Embryonic facial prominence (tissue), 1 donor: ENCODE measurements around the gene CCDC9.

Experiments
- DNase-seq: peaks from one replicate; pipeline ENCODE4 v3.0.0-alpha.2; 2016; ENCODE audit errors: extremely low spot score

CCDC9 gene

DNA sequence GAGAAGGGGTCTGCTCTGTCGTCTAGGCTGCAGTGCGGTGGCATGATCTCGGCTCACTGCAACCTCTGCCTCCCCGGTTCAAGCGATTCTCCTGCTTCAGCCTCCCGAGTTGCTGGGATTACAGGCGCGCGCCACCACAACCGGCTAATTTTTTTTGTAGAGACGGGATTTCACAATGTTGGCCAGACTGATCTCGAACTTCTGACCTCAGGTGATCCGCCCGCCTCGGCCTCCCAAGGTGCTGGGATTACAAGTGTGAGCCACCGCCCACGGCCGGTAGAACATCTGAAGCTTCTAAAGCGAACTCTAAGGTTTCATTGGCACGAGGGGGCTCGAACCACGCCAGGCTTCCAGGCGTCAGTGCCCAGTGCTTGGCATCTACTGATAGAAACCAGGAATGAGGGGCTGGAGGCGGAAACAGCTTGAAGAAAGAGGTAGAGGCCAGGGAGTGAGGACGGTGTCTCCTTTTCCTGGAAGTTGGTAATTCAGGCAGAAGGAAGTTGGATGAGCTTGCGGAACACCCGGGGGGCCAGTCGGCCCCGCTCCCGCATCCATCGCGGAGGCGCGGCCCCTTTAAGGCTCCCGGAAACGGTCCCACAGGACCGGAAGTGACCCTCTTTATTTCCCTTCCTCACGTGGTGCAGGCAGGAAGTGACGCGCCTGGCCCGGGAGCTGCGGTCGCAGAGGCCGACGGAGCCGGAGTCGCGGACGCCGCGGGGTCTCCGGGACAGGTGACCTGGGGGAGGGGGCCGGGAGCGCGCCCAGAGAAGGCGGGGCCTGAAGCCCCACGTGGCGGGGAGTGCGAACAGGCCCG is at the start of gene CCDC9:
CCDC9 (plus strand) TSS at position 647 of the 814 bp plus-strand sequence. CDS start 1,876 bp downstream, outside the sequence.
- peak; percentile 95 for DNase-seq

DNA sequence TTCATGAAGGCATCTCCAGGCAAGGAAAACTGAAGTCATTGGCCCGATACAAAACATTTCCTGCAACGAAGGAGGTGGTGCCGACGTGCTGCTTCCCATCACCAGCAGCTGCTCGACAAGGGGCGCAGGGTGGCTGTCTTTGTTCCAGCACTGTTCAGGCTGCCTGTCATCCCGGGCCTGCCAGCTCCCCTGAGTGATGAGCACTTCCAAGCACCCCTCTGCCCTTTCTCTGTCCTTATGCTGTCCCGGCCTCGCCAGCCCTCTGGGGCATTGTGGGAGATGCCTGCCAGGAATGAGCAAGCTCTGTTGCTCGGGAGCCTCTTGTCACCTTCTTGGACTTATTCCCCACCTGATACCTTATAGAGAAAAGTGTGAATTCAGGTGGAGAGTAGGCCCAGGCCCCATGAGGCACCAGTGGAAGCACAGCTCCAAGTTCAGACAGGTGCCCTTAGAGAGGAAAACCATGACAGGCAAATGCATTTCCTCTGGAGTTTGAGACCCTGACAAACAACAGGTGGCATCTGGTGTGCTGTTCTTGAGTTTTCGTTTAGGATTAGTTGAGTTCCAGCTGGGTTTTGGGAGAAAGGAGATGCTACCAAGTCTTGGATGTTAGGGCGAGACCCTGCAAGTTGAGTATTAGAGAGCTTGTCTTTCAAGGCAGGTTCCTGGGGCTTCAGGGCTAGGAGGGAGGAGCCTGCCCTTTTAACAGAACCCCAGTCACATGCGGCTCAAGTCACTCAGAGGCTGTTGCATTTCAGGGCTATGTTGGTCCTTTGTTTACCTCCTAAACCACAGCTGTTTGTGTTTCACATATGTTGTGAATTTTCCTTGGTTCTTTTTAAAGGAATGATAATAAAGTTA is 46.8 kb upstream of the CCDC9 start:
- no peak for DNase-seq

DNA sequence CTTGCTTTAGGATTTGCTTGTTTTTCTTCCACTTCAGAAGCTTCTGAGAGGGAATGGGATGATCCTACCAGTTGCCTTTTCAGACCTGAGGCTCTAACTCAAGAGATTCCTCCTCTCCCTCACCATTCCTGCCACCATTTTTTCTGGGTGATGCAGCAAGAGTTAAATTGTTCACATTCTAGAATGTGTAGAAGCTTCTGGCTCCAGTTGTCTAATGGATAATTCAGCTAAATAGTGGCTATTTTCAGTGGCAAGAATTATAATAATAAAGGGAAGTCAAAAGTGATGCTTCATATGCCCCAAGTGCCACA is 46.2 kb upstream of the CCDC9 start:
- DNase-seq, result no peak

DNA sequence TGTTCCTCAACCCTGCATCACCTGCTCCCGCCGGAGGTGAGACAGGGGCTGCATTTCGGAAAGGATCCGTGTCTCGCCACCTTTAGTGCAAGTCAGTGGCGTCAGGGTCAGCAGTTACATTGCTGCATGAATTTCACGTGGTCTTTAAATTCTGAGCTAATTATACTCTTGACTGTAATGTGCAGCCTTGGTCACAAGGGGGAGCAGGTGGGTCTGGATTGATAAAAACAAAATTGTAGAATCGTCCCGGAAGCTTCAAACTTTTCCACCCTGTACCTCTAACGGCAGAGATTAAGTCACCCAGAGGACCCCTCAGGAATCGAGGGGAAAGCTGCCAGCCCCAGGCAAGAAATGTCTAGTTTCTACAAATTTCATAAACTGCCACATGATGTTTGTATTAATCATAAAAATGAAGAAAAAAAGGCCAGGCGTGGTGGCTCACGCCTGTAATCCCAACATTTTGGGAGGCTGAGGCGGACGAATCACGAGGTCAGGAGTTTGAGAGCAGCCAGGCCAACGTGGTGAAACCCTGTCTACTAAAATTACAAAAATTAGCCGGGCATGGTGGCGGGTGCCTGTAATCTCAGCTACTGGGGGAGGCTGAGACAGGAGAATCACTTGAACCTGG is 45.5 kb upstream of the CCDC9 start:
- DNase-seq, result no peak

DNA sequence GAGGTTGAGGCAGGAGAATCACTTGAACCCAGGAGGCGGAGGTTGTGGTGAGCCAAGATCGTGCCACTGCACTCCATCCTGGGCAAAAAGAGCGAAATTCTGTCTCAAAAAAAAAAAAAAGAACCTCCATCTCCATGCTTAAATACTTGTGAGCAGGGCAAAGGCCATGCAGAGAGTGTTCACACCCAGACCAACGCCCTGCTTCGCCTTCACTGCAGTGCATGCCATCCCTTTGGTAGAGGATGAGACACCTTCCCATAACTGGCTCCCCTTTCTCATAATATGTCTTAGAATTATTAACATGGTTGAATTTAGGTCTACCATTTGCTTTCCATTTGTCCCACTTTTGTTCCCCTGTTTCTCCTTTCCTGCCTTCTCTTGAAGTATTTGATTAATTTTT is 40.7 kb upstream of the CCDC9 start:
- DNase-seq, result no peak

DNA sequence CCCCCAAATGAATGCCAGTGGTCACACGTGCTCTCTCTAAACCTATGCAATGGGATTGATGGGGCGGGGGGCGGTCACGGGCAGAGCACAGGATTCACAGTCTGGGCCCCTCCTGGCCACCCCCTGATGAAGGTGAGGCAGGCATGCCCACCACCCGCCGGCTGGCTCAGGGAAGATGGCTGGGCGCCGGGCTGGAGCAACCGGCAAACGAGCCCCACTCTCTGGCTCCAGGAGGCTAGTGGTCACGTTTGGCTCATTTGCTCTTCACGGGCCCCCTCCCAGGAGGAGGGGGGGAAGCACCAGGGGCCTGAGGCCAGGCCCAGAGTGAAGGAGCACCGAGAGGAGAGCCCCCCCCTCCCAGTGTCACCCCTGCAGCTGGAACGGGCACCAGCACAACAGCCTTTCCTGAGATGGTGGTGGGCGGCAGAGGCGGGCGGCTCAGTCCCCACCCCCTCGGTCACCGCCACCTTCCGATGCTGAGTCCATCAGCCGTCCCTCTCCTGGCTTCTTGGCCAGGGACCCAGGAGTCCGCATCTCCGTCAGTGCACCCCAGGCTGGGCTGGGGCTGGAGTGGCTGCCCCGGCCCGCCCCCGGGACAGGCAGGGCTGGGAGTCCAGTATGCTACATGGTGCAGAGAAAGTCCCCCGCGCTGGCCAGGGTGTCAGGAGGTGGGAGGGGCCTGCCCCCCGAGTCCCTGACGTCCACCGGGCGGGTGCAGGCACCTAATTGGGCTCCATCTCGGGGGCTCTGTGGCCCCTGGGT is 35.1 kb upstream of the CCDC9 start:
- DNase-seq, result no peak

DNA sequence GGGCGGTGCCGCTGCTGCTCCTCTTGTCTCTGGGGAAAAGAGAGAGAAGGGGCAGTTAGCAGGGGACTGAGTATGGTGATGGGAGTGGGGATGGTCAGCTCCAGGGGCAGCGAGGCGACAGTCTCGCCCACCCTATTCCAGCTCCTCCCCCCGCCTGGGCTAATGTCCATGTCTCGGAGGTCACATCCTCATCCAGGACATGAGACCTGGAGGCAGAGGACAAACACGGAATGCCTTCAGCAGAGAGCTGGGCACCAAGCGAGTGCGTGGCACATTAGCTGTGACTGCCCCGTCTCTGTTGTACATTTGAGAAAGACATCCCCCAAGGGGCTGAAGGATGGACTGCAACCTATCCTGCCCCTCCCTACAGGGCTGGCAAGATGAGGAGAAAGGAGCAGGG is 34.4 kb upstream of the CCDC9 start:
- DNase-seq, result no peak

DNA sequence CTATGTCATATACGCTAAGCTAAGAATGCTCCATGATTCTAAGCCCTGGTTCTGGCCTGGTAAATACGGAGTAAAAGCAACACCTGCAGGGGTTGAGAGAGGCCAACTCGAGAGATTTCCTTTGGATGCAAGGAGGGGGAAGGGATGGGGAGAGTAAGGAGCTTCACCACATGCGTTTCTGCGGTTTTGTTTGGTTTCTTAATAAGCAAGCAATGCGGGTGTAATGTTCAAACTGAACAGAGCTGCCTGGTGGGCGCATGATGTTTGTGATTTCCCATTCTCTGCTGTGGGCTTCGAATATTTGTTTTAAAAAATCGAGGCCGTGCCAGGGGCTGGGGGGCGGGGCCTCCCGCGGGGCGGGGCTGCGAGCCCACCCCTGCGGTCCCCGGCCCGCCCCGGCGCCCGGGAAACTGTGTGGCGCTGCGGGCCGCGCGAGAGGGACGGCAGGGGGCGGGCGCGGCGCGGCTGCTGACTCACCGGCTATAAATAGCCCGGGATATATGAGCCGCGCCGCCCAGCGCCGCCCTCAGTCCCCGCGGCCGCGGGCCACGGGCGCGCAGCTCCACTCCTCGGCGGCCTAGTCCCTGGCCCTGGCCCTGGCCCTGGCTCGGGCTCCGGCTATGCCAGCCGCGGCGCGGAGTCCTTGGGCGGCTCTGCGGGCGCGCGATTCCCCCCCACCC is 30.4 kb upstream of the CCDC9 start:
- DNase-seq, result peak; percentile 84

DNA sequence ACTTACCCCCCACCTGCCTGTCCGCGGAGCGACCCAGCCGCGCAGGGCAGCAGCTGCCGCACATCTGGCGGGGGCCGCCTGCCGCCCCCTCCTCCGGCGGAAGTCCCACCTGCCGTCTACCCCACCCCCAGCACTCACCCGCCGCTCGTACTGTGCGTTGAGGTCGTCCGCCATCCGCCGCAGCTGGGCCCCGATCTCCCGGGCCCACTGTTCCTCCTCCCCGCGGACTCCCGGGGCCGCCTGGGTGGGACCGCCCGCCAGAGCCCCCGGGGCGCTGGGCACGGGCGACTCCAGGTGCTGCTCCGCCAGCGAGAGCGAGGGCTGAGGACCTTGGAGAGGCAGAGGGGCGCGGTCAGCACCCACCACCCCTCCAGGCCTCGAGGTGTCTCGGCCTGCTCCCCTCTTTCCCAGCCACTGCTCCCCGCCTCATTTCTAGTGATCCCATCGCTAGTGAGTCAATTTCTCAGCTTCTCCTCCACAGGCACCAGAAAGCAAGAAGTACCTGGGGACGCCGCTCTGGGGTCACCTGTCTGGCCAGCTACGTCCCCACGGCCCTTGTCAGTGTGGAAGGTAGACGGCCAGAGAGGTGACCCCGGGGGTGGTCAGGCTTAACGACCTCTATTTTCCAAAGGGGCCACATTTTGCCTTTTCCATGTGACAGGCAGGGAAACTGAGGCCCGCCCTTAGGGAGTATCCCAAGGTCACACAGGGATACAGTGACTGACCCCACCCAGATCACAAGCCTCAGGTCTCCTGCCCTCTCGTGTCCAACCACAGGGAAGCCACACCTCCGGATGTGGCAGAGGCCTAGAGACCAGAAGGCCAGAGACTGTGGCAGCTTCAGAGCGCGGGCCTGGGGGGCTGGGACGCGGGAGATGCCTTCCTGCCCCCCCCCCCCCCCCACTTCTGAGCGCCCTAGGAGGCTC is 29.6 kb upstream of the CCDC9 start:
- no peak for DNase-seq

DNA sequence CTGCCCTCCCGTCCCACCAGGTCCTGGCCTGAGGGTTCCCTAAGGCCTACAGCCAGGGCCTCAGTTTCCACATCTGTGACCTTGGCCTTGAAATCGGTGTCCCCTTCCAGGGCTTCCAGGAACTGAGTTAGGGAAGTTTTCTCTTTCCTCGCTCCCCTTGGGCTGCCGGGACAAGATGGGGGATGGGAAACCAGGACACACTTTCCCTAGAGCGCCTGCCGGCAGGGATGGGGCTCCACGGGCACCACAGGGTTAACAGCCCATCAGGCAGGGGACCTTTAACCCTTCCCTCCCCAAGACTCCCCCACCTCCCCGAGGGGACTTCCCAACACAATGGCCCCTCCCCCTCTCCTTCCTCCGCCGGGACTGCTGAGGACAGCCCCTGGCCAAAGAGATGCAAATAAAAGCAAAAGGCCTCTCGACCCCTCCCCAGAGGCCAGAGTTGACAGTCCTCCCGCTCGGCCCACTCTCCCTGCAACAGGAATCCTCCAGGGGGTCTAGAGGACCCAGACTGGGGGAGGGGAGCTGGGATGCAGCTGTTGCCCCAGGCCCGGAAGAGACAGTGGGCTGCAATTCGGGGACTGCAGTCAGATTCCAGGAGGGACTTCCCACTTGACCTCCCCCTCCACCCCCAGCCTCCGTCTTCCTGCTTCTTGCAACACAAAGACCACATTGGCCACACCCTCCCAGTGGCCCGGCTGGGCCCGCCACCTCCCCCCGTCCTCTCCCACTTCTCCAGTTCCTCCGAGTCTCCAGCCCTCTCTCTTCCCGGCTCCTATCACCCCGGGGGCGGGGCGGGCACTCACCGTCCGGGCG is 28.8 kb upstream of the CCDC9 start:
- no peak for DNase-seq

DNA sequence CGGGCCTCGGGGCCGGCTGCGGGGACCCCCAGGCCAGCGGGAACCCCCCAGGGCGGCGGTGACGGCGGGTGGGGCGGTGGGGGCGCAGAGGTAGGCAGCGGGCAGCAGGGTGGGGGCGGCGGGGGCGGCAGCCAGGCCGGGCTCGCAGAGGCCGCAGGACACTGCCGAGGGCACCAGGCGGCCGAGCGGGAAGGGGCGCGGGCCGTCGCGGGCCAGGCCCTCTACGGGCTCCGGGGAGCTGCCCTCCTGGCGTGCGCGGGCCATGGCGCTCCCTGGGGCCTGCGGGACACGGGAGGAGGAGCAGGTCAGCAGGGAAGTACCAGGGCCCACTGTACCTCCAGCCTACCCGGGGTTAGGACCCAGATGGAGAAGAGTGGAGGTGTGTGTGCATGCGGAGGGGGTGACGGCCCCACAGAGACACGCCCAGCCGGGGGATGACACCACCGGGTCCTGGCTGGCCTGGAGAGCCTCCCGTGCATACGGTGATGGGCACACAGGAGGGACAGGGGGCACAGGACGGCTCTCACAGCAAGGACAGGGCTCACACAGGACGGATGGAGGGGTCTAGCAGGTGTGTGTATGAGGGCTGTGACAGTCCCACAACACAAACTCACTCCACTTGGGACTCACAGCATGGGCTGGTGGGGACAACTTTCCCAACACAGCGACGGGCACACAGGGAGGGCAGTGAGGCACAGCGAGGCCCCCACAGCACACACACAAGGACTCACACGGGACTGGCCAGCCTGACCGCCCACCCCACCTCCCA is 28.0 kb upstream of the CCDC9 start:
- no peak for DNase-seq

DNA sequence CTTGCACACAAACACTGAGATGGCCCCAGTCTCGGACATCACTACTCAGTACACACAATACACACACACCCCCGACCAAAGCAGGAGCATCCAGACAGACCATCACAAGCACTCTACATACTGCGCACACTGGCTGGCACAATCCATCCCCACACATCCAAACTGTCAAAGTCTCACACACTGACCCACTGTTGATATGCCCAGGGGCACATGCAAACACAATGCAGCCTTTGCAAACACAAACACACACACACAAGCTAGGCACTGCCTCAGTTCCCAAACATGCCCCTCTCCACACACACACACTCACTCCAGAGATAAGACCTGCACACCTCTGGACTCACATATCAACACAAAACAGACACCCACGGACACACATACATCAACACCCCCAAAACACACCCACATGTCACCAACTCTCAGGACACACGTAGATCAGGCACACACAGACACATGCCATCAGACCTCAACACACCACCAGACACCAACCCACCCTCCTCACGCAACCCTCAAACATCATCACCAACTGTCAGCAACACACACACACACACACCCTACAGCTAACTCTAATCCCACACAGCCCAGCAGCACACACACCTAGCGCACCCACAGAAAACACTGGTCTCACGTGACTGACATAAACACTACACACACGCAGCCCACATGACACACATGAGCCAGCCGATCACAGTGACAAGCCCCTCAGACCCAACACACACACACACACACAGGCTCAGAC is 27.2 kb upstream of the CCDC9 start:
- no peak for DNase-seq

DNA sequence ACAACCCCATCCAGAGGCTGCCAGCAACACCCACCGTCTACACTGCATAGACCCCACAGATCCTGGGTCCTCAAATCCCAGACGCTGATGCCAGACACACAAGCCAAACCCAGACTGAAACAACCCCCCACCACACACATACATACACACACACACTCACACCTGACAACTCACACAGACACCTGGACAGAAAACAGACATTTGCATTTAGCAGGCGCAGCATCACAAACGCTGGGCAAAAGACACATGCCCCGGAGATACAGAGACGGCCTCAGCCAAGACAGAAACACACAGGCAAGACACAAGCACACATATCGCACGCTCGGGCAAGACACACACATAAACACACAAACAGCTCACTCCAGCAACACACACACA is 26.7 kb upstream of the CCDC9 start:
- DNase-seq, result no peak

DNA sequence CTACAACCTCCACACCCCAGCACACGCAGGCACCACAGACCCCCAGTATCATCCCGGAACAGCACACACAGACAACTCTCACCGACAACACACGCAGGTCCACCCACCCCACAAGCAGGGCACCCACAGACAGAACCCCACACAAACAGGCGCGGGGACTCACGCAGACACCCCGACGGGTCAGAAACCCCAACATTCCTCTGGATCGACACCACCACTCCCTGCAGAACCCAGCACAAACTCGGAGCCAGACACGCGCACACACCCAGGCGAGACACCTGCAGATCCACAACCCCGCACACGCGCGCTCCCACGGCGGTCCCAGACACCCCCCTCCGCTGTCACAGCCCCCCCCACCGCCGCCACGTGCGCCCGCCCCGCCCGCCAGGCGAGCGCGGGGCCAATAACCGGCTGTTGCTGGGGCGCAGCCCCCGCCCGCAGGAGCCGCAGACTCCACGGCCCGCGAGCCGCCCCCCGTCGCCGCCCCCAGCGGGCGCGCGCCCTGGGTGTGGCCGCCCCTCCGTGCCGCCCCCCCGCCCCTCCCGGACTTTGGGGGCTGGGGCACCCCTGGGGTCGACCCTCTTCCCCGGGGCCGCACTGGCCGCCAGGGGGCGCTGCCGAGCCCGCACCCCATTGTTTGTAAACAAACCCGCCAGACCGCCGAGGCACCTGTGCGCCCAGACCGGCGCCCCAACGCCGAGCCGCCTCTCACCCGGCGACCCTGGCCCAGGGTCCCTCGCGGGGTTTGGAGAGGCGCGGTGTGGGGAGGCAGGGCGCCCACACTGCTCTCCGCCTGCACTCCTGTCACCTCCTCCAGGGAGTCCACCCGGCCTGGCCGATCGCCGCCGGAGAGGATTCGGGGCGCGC is 26.0 kb upstream of the CCDC9 start:
- no peak for DNase-seq

DNA sequence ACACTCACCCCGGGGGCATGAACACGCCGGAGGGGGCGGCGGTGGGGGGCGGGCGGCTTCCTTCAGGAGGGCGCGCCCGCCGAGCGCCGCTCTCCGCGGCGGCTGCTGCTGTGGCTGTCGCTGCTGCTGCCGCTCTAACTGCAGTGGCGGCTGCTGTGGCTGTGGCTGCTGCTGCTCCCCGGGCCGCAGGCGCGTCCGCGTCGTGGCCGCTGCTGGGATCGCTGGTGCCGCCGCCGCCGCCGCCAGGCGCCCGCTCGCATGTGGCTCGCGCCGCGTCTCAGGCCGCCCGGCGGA is 25.5 kb upstream of the CCDC9 start, which contains the start of gene BBC3:
BBC3 (minus strand) TSS at position 279 of the 294 bp plus-strand sequence. CDS start 2,768 bp downstream, outside the sequence.
- no peak for DNase-seq

DNA sequence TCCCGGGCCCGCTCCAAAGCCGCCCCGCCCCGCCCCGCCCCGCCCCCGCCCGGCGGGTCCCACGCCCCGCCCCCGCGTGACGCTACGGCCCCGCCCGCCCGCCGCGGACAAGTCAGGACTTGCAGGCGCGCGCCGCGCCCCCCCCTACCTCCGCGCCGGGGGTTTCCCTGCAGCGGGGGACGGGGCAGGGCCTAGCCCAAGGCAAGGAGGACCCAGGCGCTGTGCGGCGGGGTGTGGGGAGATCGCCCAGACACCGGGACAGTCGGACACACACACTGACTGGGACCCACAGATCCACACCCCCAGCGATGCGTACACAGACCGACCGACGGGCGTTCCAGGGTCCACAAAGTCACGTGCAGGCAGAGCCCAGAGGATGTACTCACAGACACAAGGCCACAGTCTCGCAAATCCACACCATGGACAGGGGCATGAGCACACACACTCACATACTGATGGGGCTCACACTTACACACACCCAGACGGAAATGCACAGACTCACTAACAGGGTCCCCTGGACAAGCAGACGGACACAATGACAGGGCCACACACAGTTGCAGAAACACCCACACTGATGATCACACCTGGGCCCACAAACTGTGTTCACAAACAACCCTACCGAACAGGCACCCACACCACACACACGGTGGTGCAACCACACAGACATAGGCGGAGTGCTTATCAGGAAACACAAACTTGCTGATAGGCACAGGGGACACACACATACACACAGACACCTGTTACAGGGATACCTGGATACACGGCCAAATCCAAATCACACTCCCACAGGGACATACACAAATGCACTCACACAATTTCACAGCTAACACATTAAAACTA is 24.9 kb upstream of the CCDC9 start:
- DNase-seq, result no peak
